GM21390 (cell line): ENCODE measurements around the gene MYL7.
A peak's percentile ranks its signal among the peaks of the same experiment; 100 is the strongest.

Source experiments
- ATAC-seq: cut with Tn5 transposase; IDR thresholded peaks from one replicate; pipeline ENCODE4 v1.9.1; 2021; ENCODE audit not compliant: unreplicated experiment

The MYL7 gene

DNA sequence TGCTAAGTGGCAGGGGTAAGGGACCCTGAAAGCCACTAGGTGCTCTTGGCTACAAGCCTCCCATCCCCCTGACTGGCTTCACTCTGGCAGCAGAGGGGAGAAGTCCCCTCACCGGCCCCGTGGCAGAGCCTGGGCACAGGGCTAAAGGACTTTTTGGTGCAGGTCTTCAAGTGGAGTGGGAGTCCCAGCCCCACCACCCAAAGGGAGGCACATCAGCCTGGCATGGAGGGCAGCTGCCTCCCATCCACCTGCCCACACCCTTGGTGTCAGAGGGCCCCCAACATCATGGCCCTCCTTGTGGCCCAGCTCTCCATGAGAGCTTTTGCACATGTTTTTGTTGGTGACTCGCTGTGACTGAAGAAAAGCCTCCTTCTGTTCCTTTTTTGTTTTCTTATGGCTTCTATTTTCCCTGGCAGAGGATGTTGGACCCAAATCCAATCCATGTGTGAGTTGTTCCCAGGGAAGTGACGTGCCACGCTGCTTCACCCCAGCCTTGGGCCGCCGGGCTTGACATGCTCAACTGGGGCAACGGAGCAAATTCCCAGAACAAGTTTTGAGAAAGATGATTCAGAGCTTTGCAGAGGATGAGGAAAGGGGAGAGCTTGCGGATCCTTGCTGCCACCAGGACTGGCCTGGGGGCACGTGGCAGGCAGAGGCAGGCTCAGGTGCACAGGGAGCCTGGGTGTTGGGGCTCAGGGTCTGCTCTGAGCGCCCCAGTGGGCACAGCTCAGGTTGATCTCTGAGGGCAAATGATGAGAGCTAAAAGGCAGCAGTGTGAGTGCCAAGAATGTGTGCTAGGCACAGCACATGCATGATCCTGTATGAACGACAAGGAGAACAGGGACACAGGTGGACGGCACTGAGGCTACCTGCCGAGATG lies 38.9 kb downstream of the MYL7 start:
- ATAC-seq: no peak

DNA sequence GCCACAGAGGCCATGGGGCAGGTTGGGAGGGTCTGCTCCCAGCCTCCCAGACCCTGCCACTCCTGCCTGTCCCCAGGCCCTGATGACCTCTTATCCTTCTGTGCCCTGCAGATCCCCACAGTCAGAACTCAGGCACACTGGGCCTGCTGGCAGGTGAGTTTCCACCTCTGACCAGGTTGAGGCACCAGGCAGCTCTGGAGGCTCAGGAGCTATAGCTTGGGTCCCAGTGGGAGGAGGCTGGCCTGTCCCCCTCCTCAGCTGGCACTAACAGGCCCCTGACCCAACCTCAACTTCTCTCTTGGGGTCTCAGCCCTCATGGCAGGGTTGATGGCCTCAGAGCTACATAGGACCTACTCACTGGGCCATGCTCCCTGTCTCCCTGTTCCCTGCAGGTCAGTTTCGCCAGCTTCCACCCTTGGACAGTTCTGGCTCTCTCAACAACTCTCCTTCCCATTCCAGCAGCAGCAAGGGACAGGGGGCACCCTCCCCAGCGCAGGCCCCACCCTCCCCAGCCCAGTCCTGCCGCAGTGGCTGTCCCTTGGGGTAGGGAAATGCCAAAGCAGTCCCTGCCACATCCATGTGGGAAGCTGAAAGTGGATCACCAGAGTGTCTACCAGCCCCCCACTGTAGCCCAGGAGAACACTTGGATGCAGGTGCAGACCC lies 39.7 kb downstream of the MYL7 start:
- ATAC-seq: no peak

DNA sequence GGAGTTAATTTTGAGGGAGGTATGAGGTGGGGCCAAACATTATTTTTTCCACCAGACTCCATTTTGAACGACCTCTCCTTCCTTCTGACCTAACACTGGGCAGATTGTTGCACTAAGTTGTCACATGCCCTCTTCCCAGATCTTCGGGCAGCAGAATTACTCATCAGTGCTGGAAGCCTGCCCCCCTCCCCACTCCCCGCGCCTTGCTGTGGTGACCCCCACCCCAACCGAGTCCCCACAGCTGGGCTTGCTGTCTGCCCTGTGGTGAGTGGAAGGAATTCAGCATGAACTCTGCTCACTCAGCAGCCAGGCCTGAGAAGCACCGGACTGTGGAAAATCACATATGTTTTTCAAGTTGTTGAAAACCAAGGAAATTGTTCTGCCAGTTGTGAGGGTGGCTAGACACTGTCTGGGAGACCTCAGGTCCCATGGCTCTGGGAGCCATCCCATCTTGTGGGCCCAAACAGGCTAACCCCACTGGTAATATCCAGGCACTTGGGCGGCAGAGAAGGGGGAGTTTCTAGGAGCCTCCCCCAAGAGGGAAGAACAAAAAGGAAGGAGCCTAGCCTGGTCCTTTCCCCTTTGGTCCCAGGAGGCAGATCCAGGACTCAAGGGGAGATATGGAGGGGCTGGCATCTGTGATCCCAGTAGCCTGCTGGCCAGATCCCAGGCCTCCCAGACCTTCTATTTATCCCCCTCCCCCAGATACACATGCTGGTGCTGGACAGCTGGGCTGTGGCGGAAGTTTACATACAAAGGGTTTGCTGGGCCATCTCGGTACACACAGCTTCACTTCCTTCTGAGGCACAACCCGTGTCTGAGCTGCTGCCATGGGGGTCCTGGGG lies 40.5 kb downstream of the MYL7 start:
- ATAC-seq: no peak

DNA sequence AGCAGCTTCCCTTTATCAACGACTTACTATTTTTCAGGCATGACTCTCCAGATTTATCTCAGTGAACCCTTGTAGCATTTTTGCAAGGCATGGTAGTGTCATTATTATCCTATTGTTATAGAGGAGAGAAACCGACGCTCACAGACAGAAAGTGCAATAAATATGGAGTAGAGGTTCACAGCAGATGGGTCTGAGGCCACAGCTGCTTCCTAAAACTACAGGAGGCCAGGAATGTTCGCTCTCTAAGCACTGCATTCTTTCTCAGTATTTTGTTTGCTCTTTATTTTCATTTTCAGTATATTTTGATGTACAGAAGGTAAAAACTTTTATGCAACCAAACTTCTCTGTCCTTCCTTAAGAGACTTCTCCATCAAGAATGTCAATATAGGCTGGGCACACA lies 41.5 kb downstream of the MYL7 start:
- ATAC-seq: no peak

DNA sequence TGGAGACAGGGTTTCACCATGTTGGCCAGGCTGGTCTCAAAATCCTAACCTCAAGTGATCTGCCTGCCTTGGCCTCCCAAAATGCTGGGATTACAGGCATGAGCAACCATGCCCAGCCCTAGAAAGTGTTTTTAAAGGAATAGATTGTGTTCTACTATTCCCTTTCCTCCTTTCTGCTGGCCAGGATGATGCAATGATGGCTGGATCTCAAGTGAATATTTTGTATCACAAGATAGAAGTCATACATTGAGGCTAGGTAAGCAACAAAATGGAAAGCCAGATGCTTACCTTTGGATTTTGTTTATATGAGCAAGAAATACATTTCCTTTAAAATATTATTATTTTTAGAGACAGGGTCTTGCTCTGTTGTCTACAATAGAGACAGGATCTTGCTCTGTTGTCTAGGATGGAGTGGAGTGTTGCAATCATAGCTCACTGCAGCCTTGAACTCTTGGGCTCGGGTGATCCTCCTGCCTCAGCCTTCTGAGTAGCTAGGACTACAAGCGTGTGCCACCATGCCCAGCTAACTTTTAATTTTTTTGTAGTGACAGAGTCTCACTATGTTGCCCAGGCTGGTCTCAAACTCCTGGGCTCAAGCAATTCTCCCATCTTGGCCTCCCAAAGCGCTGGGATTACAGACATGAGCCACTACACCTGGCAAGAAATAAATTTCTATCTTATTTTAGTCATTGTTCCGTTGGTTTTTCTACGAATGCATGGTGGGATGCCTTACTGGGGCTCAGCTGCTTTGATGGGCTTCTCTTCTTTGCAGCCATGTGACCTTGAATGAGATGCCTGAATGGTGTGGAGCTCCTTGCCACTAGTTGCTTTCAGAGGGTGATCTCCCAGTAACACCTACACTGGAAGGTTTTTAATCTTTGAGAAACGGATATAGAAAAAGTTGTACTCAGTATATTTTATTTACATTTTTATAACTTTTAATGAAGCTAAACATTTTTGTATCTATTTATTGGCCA lies 42.8 kb downstream of the MYL7 start:
- ATAC-seq: no peak

DNA sequence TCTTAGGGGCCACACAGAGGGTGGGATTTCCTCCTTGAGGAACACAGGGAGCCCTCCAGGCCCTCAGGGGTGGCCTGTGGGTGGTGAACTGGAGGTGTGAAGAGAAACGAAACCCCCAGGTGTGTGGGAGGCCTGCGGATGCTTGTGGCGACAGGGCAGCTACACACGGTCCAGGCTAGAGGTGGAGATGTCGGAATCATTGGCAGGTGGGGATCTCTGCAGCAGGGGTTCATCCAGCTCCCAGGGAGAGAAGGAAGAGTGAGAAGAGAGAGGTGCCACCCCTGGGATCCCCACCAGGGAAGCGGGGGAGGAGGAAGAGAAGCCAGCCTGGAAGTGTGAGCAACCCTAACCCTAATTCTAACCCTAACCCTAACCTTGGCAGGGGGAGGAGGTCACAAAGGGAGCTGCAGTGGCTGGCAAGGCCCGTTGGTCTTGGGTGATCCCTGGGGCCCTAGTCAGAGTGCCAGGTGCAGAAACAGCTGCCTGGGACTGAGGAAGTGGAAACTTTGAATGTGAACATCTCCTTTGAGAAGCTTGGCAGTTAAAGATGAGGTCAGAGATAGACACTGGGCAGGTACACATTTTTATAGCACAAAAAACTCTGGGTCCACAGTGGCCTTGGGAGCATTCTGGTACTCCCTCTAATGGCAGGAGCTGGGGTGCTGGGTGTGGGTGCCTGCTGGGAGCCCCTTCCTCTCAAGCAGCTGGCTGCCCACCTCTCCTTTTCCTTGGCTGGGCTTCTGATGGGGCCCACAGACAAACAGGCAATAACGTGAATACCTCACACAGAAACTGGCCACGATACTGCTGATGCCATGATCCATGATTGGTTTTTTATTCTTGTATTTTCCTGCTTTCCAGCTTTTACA lies 43.8 kb downstream of the MYL7 start:
- ATAC-seq: peak; percentile 68

DNA sequence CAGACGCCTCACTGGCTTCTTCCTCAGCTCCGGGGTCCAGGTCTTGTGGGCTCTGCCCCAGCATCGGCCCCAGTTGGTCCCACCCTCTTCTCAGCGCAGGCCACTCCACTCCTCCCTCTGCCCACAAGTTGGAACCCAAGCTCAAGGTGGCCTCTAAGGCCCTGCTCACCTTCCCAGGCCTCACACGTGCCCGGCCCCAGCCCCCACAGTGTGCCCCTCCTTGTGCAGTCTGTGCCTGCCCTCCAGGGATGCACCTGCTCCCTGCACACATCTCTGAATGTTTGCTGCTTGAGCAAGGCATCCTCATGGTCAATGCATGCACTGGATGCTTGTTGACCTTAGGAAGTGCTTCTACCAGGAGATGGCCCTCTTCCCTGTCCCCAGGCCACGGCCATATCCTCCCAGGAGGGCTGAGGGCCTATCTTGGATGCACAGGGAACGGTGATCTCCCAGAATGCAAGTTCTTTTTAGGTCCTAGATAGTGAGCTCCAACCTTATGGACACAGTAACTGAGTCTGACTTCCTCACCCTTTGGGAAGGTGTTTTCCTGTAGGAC lies 44.7 kb downstream of the MYL7 start:
- no peak for ATAC-seq

DNA sequence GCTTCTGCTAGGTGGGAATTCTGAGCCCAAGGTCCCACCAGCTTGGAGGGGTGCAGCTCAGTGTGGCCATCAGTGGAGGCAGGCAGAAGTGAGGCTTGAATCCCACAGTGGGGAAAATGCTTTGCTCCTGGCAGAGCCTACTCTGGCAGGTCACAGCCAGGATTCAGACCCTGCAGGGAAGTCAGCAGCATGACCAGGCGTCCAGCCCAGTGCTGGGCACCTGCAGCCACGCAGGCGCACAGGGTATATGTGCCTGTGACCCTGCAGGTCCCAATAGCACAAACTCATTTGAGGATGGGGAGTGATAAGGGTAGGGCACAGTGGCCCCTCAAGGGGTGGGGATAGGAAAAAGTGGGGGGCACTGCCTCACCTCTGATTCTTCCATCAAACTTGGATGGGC lies 45.4 kb downstream of the MYL7 start:
- no peak for ATAC-seq

DNA sequence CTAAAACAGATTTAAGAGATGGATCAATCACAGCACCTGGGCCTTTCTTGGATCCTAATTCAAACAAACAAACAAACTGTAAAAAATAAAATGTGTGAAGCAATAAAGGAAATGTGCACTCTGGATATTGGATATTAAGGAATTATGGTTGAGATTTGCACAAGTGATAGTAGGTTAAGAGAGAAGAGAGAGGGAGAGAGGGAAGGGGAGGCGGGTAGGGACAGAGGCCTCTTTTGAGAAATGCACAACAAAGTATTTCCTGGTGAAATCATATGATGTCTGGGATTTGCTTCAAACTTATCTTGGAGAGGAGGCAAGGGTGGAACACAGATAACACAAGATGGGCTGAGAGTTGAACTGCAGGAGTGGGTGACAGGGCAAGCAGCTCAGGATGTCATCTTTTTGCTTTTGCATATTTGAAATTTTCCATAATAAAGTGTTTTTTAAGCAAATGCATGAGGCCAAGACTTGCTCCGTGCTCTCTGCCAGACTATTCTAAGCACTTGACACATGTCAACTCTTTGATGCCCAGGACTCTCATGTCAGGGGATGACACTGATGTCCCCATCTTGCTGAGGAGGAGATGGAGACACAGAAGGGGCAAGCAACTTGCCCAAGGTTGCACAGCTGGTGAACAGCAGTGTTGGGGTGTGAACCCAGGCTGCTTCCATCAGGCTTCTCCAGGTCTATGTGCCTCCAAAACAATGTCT lies 46.1 kb downstream of the MYL7 start:
- no peak for ATAC-seq

DNA sequence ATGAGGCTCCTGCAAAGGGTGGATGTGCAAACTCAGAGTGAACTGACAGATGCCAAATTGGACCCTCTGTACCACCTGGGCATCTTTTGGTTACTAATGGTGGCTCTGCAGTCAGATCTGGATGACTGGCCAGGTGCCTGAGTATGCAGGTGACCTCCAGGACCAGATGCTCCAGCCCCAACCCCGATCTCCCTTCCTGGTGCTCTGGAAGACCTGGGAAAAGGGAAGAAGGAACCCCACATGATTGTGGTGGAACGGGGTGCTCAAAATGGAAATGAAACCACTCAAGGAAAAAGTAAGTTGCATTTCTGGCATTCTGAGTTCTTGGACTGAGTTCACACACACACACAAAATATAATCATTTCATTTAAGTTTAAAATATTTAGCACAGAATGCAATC lies 46.8 kb downstream of the MYL7 start:
- ATAC-seq: no peak

DNA sequence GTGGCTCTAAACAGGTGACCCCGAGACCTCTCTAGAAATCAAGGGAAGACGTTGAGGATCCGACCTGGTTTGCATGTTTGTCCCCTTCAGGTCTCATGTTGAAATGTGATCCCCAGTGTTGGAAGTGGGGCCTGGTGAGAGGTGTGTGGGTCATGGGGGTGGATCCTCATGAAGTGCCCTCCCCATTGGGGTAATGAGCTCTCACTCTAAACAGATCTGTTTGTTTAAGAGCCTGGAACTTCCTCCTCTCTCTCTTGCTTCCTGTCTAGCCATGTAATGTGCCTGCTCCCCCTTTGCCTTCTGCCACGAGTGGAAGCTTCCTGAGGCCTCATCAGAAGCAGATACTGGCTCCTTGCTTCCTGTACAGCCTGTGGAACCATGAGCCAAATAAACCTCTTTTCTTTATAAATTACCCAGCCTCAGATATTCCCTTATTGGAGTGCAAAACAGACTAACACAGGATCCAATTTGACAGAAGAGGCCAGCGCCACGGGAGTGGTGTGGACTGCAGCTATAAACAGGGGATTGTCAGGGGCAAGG lies 48.0 kb downstream of the MYL7 start:
- ATAC-seq: no peak
